Suprapubic skin (tissue), 4 donors: ENCODE measurements around the gene RPL34. TPM values are rescaled to one million over a fixed set of nuclear protein-coding genes. Genes with fewer than 3 reads are reported as not detected.
A peak's percentile ranks its signal among the peaks of the same experiment; 100 is the strongest.

Source experiments
- DNase-seq, 2 donors: peaks; one replicate each; pipeline ENCODE4 v3.0.0-alpha.2; 2019; ENCODE audit warnings: low spot score in 2 of 2
- H3K27ac ChIP-seq: fragments of 200-600 bp; sonication (generic); one replicate; pipeline ENCODE4 v1.5.1; 2019
- H3K27me3 ChIP-seq: fragments of 200-600 bp; sonication (generic); one replicate; pipeline ENCODE4 v1.5.1; 2019
- H3K36me3 ChIP-seq: fragments of 200-600 bp; sonication (generic); one replicate; pipeline ENCODE4 v1.5.1; 2019
- H3K4me1 ChIP-seq: fragments of 200-600 bp; sonication (generic); one replicate; pipeline ENCODE4 v1.5.1; 2019
- H3K4me3 ChIP-seq: fragments of 200-600 bp; sonication (generic); one replicate; pipeline ENCODE4 v1.5.1; 2019; ENCODE audit warnings: mild to moderate bottlenecking
- H3K9me3 ChIP-seq: fragments of 200-600 bp; sonication (generic); one replicate; pipeline ENCODE4 v1.5.1; 2019
- CTCF ChIP-seq, 2 donors: fragments of 200-600 bp in 1 of 2; fragments of 450-650 bp in 1 of 2; sonication (generic) in 1 of 2; IDR thresholded peaks; one replicate each; pipeline ENCODE4 v1.5.1; 2016 to 2019; ENCODE audit warnings: antibody characterized with exemption in 2 of 2, mild to moderate bottlenecking in 1 of 2, moderate library complexity in 1 of 2
- EP300 ChIP-seq: sonication (generic); formaldehyde crosslinking; IDR thresholded peaks from one replicate; pipeline ENCODE4 v1.6.1; 2017; ENCODE audit warnings: antibody characterized with exemption
- POLR2A ChIP-seq, 2 donors: fragments of 450-650 bp; IDR thresholded peaks; one replicate each; pipeline ENCODE4 v1.6.1; 2017; ENCODE audit warnings: antibody characterized with exemption in 2 of 2, mild to moderate bottlenecking in 2 of 2, moderate library complexity in 2 of 2
- POLR2AphosphoS5 ChIP-seq, 3 donors: sonication (generic); formaldehyde crosslinking; IDR thresholded peaks; one replicate each; pipeline ENCODE4 v1.6.1; 2017; ENCODE audit warnings: antibody characterized with exemption in 3 of 3
- WGBS: methylation state at CpG from one replicate; pipeline ENCODE4 v1.1.5; 2018; 5-methylcytosine and 5-hydroxymethylcytosine counted together
- total RNA-seq, 4 donors: library from RNA; depleted of rRNA; stranded (reverse); fragments of >200 nt; gene quantifications; one replicate each; pipeline ENCODE4 v1.1.0, GENCODE V29; 2016

RPL34 gene
- total RNA-seq, 4 donors from 2014 or later: 704 to 1,066 (median 979) TPM

GRCh38 chr4:108637856-108638255 lies 17.5 kb downstream of the RPL34 start:
- 60% methylated on average over 2 of the region's 2 CpGs for WGBS
- TF ChIP-seq POLR2AphosphoS5 (IDR thresholded peaks at IDR 0.05): no peak
- TF ChIP-seq EP300: no peak
- TF ChIP-seq POLR2A (IDR thresholded peaks at IDR 0.05): no peak
- TF ChIP-seq CTCF (IDR thresholded peaks at IDR 0.05): no peak
- H3K4me3 ChIP-seq: no peak overlapping the region

GRCh38 chr4:108644237-108644636 lies 23.9 kb downstream of the RPL34 start:
- 69% methylated on average over 1 of the region's 1 CpG for WGBS
- Histone ChIP-seq H3K27me3 (no peaks in the 10 kb centered on the region), H3K9me3 (no peaks in the 10 kb centered on the region), H3K36me3 (no peaks in the 10 kb centered on the region), H3K4me1 (no peaks in the 10 kb centered on the region), H3K27ac (no peak overlapping the region), H3K4me3 (no peak overlapping the region)
- DNase-seq: no peak
- TF ChIP-seq CTCF (IDR thresholded peaks at IDR 0.05) (no peak), POLR2A (IDR thresholded peaks at IDR 0.05) (no peak), POLR2AphosphoS5 (IDR thresholded peaks at IDR 0.05) (no peak), EP300 (no peak)

More at GRCh38 chr4:108637856-108638255, 17.5 kb downstream of the RPL34 start:
- Histone ChIP-seq H3K9me3 (no peaks in the 10 kb centered on the region), H3K27ac (no peak overlapping the region), H3K4me1 (no peaks in the 10 kb centered on the region), H3K27me3 (no peaks in the 10 kb centered on the region), H3K36me3 (peaks cover 18% of the 10 kb centered on the region)
- no peak for DNase-seq

- H3K27ac ChIP-seq: no peak overlapping the region
- peaks cover 10% of the 10 kb centered on the region for H3K4me1 ChIP-seq
- H3K4me3 ChIP-seq: no peak overlapping the region
- 94% methylated on average over 3 of the region's 3 CpGs for WGBS
- no peaks in the 10 kb centered on the region for H3K9me3 ChIP-seq
- H3K27me3 ChIP-seq: no peaks in the 10 kb centered on the region
- DNase-seq: no peak
- no peaks in the 10 kb centered on the region for H3K36me3 ChIP-seq
- no peak for TF ChIP-seq POLR2A (IDR thresholded peaks at IDR 0.05)
- no peak for TF ChIP-seq POLR2AphosphoS5 (IDR thresholded peaks at IDR 0.05)
- no peak for TF ChIP-seq EP300
- no peak for TF ChIP-seq CTCF (IDR thresholded peaks at IDR 0.05)
Observed at GRCh38 chr4:108646706-108647105, 26.3 kb downstream of the RPL34 start.

GRCh38 chr4:108649863-108650211 lies 29.5 kb downstream of the RPL34 start:
- peaks cover 28% of the 10 kb centered on the region for H3K4me1 ChIP-seq
- DNase-seq: no peak
- peak overlapping the region; percentile 90 for H3K4me3 ChIP-seq
- no peak for TF ChIP-seq POLR2AphosphoS5 (IDR thresholded peaks at IDR 0.05)
- TF ChIP-seq POLR2A (IDR thresholded peaks at IDR 0.05): no peak
- H3K27me3 ChIP-seq: no peaks in the 10 kb centered on the region
- H3K36me3 ChIP-seq: no peaks in the 10 kb centered on the region
- WGBS: under 1% methylated on average over 6 of the region's 6 CpGs
- H3K9me3 ChIP-seq: no peaks in the 10 kb centered on the region
- no peak overlapping the region for H3K27ac ChIP-seq

- Histone ChIP-seq H3K36me3 (no peaks in the 10 kb centered on the region), H3K4me3 (peak within 1 kb of the TSS; percentile 90), H3K27me3 (no peaks in the 10 kb centered on the region), H3K4me1 (peaks cover 28% of the 10 kb centered on the region), H3K27ac (peak within 1 kb of the TSS; percentile 92), H3K9me3 (no peaks in the 10 kb centered on the region)
- TF ChIP-seq POLR2A (IDR thresholded peaks at IDR 0.05) (peak in 1 of 2 donors; percentile 64), POLR2AphosphoS5 (IDR thresholded peaks at IDR 0.05) (peak in 2 of 3 donors; percentile 5 to 75), CTCF (IDR thresholded peaks at IDR 0.05) (no peak)
- DNase-seq: peak; percentile 96 to 97
- WGBS: under 1% methylated on average over 34 of the region's 45 CpGs
Observed at GRCh38 chr4:108650212-108651013, 30.0 kb downstream of the RPL34 start, which contains the start of gene OSTC. Gene OSTC, plus strand, starts transcription at chr4:108650599. Its CDS starts 57 bp downstream, at chr4:108650656.
